NCI-H226 (cell line): ENCODE measurements around the gene CIAO2B.
"Not testable (repeated sequence)": the region's sequence is repeated elsewhere in the genome, so short reads cannot be mapped to it uniquely, and the experiment has no call there.

Experiments used
- DNase-seq: peaks from one replicate; pipeline ENCODE4 v3.0.0-alpha.2; 2015

The CIAO2B gene

GRCh38 chr16:66934138-66934838 is at the start of gene CIAO2B:
Gene CIAO2B (minus strand): TSS chr16:66934402. CDS start chr16:66934364, 38 bp downstream.
- peak; percentile 88 for DNase-seq

GRCh38 chr16:66983033-66983432 is 48.8 kb upstream of the CIAO2B start:
- DNase-seq = no peak

- DNase-seq = no peak
Measured at GRCh38 chr16:66979011-66979717, 45.0 kb upstream of the CIAO2B start.

GRCh38 chr16:66977341-66978113 is 43.3 kb upstream of the CIAO2B start:
- DNase-seq = peak; percentile 60

- DNase-seq = no peak
Measured at GRCh38 chr16:66976746-66977145, 42.5 kb upstream of the CIAO2B start.

- DNase-seq = no peak
Measured at GRCh38 chr16:66975302-66975893, 41.2 kb upstream of the CIAO2B start.

- not testable (repeated sequence) for DNase-seq
Measured at GRCh38 chr16:66974932-66975246, 40.7 kb upstream of the CIAO2B start.

GRCh38 chr16:66974156-66974931 is 40.1 kb upstream of the CIAO2B start:
- DNase-seq = not testable (repeated sequence)

- DNase-seq = no peak
Measured at GRCh38 chr16:66973716-66974115, 39.5 kb upstream of the CIAO2B start.

GRCh38 chr16:66972983-66973382 is 38.8 kb upstream of the CIAO2B start:
- DNase-seq = no peak

- DNase-seq = peak; percentile 93
Measured at GRCh38 chr16:66970775-66971720, 36.8 kb upstream of the CIAO2B start.

- DNase-seq = peak; percentile 27
Measured at GRCh38 chr16:66968847-66969246, 34.6 kb upstream of the CIAO2B start.

- DNase-seq = no peak
Measured at GRCh38 chr16:66964049-66964448, 29.8 kb upstream of the CIAO2B start.

GRCh38 chr16:66961914-66962313 is 27.7 kb upstream of the CIAO2B start:
- peak; percentile 38 for DNase-seq

- peak; percentile 56 for DNase-seq
Measured at GRCh38 chr16:66961065-66961744, 27.0 kb upstream of the CIAO2B start, which contains the start of gene CES3. Gene CES3 (plus strand): TSS chr16:66961266. CDS start chr16:66961308, 42 bp downstream.

GRCh38 chr16:66960270-66960669 is 26.1 kb upstream of the CIAO2B start:
- no peak for DNase-seq

GRCh38 chr16:66959704-66960161 is 25.5 kb upstream of the CIAO2B start:
- DNase-seq = no peak

GRCh38 chr16:66958857-66959703 is 24.9 kb upstream of the CIAO2B start:
- DNase-seq = no peak

- DNase-seq = not testable (repeated sequence)
Measured at GRCh38 chr16:66956154-66956457, 21.9 kb upstream of the CIAO2B start.
